HG02678 (cell line): Measurements from ENCODE around the gene REV3L.

ENCODE experiments used
- ATAC-seq: cut with Tn5 transposase; IDR thresholded peaks from one replicate; pipeline ENCODE4 v1.9.1; 2021; ENCODE audit warnings: mild to moderate bottlenecking, moderate library complexity; ENCODE audit not compliant: unreplicated experiment

The REV3L gene

GRCh38 chr6:111428811-111429210 lies 54.2 kb downstream of the REV3L start:
- no peak for ATAC-seq

GRCh38 chr6:111427341-111428116 lies 55.5 kb downstream of the REV3L start:
- ATAC-seq = peak; percentile 75

- no peak for ATAC-seq
These were observed 58.8 kb downstream of the REV3L start for GRCh38 chr6:111423960-111424846.

- ATAC-seq = no peak
These were observed 59.9 kb downstream of the REV3L start for GRCh38 chr6:111423055-111423633.

GRCh38 chr6:111418971-111419693 lies 63.9 kb downstream of the REV3L start:
- ATAC-seq = no peak

GRCh38 chr6:111417946-111418345 lies 65.1 kb downstream of the REV3L start:
- ATAC-seq = no peak

GRCh38 chr6:111417181-111417585 lies 65.8 kb downstream of the REV3L start:
- no peak for ATAC-seq

GRCh38 chr6:111416529-111416928 lies 66.5 kb downstream of the REV3L start:
- ATAC-seq = no peak

GRCh38 chr6:111414373-111414772 lies 68.6 kb downstream of the REV3L start:
- ATAC-seq = no peak

GRCh38 chr6:111411978-111412566 lies 70.9 kb downstream of the REV3L start:
- ATAC-seq = peak; percentile 58

GRCh38 chr6:111411046-111411445 lies 72.0 kb downstream of the REV3L start:
- ATAC-seq = no peak

GRCh38 chr6:111410371-111410770 lies 72.6 kb downstream of the REV3L start:
- ATAC-seq = no peak

- no peak for ATAC-seq
These were observed 73.6 kb downstream of the REV3L start for GRCh38 chr6:111409430-111409829.

GRCh38 chr6:111407686-111408085 lies 75.3 kb downstream of the REV3L start:
- ATAC-seq = no peak

- peak; percentile 100 for ATAC-seq
These were observed 76.8 kb downstream of the REV3L start for GRCh38 chr6:111406200-111406721.

GRCh38 chr6:111403388-111403787 lies 79.6 kb downstream of the REV3L start:
- no peak for ATAC-seq

GRCh38 chr6:111399626-111400025 lies 83.4 kb downstream of the REV3L start:
- no peak for ATAC-seq

GRCh38 chr6:111388681-111389080 lies 94.3 kb downstream of the REV3L start:
- no peak for ATAC-seq

GRCh38 chr6:111382476-111383294 lies 100.3 kb downstream of the REV3L start:
- no peak for ATAC-seq
